HPDE6-E6E7 (cell line): Measurements from ENCODE around the gene FAM13A.

Experiments used
- DNase-seq: peaks from one replicate; pipeline ENCODE4 v3.0.0; 2011; ENCODE audit warnings: missing footprints; ENCODE audit errors: extremely low spot score

The FAM13A gene

DNA sequence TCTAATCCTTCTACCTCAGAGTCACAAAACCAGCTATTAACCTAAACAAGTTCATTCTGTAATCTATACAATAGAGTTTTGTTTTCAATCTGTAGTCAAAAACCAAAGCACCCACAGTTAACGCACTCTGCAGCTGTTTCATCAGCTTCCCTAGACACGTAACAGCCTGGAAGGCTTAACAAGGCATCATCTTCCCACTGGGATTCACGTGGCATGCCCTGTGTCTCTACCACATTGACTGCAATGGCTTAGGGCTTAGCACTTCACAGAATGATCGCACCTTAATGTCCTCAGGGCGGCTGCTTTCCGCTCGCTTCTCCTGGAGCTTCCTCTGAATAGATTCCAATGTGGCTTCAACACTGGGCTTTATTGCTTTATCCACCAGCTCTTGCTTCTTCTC, 309.6 kb downstream of the FAM13A start:
- DNase-seq: no peak

DNA sequence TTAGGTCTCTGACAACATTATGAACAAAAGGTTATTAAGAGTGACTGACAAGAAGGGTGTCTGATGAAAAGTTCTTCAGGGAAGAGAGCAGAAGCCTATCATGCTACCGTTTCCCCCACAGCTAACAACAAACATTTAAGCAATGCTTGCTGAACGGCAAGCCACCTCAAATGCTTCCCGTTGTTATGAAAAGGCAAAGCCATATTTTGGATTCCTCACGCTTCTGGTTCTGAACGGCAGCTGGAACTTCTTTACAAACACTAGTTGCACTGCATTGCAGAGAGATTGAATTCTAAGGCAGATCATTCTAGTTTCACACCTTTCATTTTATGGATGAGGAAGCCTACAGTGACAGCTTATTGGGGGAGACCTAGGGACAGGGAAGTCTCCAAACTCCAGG, 310.8 kb downstream of the FAM13A start:
- no peak for DNase-seq

DNA sequence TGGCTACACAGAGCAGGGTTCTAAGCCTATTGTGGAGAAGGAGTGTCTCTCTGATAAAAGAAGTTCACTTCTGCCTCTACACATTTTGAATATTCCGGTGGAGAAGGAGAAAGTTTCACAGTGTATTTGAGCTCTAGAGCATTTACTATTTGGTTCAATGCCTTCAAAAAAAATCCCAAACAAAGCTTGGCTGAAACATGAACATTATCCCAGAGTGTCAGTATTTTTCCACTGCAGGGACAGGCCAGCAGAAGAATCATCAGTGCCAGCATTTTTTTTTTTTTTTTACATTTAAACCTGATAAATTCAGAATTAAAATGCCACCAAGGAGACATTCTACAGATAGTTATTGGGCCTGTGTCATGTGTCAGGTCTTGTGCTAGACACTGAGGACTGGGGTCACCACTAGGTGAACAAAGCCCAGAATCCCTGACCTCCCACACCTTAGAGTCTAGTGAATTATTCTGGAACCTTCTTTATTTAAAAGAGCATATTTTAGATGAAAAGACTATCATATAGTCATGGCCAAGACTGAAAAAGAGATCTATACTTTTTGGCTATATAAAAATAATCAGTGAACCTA, 311.3 kb downstream of the FAM13A start:
- DNase-seq: no peak

DNA sequence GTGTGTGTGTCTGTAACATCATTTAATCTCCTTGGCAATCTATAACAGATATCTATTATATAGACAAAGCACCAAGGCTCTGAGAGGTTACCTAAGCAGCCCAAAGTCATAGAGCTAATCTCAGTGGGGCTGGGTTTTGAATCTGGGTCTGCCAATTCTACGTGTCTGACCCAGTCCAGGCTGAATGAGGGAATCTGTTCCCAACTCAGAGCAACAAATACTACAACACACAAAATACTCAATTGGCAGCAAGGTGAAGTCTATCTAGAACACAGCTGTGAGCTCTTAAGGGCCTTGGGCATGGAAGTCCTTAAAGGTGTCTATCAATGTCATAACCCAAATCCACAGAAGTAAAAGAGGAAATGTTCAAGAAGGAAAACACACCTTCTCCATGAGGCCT, 311.8 kb downstream of the FAM13A start:
- no peak for DNase-seq

DNA sequence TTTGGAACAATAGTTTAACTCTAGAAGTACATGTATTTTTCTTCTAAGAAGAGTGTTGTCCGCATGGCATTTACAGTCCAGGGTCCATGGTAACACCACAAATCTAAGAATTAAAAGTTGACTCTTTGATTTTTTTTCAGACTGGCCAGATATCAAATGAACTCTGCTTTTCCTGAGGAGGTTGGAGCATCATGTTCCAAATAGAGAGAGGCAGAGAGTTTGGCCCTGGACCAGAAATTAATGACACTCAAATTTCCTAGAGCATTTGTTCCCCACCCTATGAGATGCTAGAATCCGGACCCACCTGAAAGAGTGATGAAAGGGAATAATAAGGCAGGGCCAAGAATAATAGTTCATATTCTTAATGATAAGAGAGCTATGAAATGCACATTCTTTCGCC, 312.4 kb downstream of the FAM13A start:
- no peak for DNase-seq

DNA sequence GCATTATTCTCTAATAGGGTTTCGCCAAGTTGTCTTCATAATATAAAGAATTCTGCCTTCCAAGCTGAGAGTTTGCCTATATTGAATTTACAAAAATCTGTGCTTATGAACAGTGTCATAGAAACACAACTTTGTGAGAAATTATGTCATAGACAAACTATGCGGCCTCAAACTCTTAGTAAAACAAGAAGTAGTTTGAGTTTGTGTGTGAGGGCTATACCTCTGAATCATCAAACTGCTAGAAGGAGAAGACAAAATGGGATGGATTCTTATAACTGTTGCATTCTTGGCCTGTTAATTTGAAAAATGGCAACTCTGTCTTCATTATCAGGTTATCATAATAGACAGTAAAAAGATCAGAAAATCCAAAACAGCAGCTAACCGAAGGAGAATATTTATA, 313.3 kb downstream of the FAM13A start:
- no peak for DNase-seq

DNA sequence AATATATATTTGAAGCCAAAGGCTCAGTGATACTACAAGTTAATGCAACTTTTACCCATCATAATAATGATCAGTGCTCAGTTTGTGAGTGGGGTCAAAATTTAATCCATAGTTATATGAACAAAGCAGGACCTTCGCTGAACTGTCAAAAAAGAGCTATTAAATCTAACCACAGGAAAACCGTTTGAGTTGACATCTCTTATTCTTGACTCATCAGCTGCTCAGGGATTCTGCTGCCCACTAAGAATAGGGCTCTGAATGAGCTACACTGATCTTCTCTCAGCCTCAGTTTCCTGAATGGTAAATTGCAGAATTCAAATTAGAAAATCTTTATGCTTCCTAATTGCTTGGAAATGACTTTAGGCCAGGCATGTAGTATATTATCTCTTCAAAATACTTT, 314.4 kb downstream of the FAM13A start:
- no peak for DNase-seq

DNA sequence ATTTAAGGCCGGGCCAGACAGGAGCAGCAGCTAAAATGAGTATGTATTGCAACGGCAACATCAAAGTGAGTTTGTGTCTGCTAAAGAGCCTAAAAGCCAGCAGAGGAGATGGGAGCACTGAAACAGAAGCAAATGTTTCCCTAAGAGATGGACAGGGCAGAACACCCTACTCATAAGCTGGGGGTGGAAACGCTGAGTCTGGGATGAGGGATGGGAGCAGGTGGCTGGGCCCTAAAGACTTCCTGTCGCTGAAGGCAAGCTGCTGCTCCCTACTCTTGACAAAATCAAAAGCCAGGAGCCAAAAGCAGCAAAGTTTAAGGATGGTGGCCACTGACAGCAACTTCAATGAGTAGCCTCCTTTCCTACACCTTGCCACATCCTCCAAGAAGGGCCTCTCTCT, 318.8 kb downstream of the FAM13A start:
- no peak for DNase-seq

DNA sequence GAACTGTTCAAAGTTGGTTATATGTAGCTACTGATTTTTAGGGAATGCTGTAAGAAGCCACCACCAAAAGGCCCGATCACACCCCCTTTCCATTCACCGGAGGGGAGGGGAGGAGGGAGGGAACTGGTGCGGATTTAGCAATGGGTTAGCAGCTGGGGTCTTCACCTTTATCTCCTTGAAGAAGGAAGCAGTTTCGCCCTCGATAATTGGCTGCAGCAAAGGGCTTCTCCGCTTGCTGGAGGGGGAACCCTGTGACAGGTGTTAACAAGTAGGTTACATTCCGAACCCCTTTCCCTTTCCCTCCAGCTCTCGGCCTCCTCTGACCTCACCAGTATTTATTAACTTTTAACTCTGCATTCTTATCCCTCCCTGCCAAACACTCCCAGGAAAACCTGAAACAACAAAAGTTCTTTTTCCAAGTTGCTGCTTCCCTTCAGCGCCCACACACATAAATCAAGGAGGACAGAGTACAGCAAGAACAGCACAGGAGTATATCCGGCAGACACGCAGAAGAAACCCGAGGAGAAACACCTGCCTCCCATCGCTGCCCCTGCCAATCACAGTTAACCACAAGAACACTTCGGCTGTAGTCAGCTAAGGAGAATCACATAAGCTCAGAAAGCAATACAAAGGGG, 319.6 kb downstream of the FAM13A start:
- DNase-seq: no peak

DNA sequence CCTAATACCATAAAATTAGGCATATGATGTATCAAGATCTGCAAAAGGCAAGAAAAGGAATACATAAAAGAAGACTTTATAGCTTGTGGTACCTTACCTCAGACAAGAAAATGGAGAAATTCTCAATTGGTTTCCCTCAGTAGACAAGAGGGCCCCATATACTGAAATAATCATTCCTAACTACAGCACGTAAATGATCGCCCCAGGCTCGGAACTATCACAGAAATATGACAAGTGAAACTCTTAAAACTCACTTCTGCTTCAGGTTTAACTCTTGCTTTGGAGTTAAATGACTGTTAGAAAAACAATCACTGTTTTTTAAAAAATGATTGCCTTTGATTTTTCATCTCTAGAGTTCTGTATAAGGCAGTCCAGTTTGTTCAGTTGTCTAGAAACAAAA, 320.7 kb downstream of the FAM13A start:
- DNase-seq: no peak

DNA sequence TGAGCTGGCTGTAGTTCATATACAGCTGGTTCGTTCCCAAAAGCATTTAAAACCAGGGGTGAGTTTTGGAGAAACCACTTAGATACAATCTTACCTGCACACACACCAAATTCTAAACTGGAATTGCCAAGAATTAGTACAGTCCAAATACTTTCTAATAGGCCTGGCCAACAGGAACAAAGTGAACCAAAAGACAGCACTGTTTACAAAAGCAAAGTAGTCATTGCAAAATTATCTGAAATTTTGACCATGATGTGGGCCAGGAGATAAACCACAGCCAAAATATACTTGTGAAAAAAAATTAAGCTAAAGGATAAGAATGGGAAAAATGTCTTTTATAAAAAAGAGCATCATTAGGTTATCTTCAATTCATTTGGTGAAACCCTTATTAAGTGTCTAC, 321.4 kb downstream of the FAM13A start:
- no peak for DNase-seq

DNA sequence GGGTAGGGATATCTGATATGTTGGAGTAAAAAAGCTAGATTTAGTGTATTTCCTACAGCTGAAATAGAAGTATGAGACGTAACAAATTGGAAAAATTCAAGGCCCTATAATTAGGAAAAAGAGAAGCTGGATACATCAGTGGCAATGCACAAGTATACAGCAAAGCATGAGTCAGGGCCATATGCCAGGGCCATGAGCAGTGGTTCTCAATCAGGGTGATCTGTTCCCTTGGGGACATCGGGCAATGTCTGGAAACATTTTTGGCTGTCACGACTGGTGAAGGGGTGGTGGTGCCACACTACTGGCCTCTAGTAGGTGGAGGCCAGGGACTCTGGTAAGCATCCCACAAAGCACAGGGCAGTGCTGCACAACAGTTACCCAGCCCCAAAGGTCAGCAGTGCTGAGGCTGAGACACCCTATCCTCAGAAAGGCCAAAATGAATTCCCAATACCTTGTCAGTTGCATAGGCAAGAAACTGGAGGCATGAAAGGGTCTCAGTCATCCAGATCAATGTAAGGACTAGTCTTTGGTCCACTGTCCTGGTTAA, 322.5 kb downstream of the FAM13A start:
- no peak for DNase-seq

DNA sequence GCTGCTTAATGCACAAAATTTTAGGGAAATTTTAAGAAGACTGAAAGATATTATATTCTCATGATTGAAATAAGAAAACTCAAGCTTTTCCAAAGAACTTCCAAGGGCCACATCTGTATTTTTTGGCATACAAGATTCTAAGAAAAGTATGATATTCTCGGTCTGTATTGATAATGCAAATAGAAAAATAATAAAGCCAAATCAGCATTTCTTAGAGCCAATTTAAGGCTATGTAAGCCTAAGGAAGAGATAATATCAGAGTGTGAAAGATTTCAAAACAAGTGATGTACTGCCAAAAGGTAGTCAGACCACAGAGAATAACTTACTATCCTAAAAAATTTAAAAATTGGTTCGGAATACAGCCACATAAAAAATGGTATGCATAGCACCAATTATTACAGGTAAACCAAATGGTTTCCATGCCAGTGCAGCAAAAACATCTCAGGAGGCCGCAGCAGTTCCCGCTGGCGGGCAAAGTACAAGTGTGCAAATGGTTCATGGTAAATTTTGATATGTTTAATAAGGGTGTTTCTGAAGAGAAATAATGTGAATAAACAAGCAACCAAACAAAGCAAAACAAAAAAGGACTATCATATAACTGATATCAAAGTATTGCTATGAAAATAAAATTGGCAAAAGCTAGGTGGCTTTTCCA, 324.1 kb downstream of the FAM13A start:
- DNase-seq: no peak

DNA sequence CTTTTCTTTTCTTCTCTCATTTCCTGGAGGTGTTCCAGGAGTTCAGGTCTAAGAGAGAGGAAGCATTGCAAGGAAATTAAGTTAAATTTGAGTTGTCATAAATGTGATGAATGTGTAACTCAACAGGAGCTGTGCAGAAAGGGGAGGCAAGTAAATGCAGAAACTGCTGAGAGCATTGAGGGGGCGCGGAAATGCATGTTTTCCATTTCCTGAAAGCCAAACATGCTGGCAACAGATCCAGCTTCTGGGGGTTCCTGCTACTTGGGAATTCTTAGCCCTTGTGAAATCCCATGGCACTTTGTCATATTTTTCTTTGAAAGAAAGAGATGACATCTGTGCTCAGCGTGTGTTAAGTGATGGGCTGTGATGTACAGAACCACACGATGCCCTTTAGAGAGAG, 325.6 kb downstream of the FAM13A start:
- no peak for DNase-seq

DNA sequence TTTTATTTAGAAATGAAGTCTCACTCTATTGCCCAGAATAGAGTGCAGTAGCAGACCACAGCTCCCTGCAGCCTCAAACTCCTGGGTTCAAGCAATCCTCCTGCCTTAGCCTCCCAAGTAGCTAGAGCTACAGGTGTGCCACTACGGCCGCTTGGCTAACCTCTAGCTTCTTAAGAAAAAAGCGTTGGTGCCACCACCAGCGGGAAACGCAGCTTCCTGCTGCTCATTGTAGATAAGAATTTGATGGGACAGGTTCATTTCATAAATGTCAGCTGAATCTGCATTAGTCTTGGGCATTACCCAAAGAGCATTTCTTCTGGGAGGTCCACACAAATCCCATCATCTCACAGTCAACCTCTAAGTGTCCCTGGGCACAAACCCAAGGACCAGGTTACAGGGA, 326.2 kb downstream of the FAM13A start:
- DNase-seq: no peak

DNA sequence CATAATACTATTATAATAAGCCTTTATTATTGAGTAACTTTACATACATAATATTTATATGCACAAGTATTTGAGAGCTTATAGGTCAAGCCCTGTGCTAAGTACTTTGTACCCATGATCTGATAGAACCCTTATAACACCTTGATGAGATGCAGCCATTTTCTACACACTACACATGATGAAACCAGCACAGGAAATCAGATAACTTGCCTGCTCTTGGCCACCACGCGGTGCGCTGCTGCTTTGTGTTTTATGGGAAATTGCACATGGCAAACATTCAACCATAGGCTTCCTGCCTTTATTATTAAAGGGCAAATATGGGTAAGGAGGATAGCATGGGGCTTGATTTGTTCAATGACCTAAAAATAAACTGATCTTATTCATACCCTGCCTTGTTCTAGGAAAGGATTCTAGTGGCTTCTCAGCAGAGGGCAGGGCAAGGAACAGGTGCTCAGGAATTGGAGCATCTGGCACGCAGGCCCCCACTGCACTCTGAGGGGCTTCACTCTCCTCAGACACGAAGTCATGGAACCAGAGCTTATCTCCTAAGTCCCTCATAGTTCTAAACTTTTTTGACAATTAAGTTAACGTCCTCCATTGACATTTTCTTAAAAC, 327.7 kb downstream of the FAM13A start:
- no peak for DNase-seq

DNA sequence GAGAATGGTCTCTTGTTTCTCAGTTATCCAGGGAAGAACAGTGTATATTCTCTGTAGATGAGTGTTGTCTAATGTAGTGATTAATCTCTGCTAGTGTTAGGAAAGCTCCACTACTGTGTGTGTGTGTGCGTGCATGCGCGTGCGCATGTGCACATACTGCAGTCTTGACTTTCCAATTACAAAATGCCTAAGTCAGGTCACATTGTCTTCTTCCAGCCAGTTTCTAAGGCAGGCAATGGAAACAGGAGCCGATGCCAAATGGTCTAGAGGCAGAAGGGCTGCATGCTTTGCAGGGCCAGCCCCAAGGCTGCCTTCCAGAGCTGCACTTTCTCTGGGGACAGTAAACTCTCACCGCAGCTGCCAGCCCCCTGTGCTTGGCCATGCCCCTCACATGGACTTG, 328.8 kb downstream of the FAM13A start:
- no peak for DNase-seq

DNA sequence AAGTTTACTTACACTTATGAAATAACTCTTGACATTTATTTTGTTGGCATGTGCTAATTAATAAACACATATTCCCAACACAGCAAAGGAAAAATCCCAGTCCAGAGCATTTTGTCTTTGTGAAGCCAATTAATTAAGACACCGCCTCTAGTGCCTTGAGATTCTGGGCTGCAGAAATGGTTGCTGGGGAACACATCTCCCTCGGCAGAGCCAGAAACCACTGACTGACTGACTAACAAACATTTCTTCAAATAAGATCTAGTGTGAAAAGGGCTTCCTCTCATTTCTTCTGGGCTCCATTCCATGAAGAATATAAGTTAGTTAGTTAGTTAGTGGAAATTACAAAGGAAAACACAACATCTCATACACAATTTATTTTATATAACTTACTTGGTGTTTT, 331.0 kb downstream of the FAM13A start:
- DNase-seq: no peak

DNA sequence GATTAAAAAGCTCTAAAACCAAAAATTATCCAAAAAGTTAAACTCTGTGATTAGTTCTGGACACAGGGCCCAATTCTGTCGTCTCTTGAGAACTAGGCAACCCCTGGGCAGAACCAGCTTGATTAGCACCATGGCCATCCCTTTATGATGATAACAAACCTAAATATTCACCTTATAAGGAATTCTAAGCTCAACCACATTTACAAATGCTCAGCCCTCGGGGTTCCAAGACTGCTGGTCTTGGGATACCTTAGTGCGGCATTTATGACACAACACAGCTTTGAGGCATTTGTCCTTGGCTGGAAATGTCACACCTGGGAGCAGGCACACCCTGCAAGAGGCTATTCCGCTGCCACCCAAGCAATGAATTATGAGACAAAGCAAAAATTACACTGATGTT, 331.8 kb downstream of the FAM13A start:
- no peak for DNase-seq

DNA sequence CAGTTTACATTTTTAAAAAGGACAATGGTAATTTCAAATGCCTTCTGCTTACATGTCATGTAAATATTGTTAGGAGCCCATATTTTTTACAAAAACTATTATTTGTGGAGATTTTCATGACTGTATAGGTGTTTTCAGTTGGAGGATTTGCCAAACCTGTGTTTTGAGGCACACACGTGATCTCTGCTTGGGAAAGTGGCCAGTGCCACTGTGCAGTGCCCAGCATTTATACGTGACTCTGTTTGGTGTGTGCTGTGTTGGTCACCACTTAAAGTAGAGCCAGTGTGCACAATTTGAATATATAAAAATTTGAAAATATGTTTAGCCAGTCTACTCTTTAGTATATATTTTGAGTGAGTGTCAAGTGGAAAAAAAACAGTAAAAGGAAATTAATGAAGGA, 332.6 kb downstream of the FAM13A start:
- DNase-seq: no peak

DNA sequence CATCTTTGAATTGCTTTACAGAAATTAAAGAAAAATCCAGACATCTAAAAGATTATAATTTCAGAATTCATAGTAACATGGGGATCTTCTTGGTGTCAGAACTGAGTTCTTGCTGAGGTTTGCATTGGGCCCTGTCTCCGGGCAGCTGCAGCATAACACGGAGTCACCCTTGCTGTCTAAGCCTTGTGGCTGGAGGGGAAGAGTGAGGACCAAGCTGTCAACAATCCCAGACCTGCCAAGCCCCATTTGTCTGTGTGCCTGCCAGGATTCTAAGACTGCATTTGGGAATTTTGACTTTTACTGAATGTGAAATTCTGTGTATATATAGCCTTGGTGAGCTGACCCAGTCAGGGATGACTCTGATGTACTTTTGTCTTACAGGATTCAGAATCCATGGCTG, 334.2 kb downstream of the FAM13A start:
- no peak for DNase-seq

DNA sequence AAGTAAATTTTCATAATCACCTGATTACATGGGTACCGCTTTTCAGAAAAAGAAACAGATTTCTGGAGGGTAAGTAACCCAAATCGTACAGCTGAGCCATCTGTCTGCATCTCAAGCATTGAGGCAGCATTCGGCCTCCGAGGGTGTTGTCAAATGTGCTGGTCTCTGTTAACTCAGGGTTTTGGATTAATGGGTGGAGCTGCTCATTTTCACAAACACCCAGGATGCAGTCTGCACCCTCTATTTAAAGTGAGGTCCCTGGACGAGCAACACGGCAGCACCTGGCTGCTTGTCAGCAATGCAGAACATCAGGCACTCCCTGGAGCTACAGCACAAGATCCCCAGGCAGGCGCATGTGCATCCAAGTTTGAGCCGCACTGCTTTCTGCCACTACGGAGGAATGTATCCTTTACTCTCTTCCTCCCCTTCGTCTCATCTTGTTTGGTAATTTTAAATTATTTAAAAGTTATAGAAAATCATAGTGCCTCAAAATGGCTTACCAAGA, 334.7 kb downstream of the FAM13A start:
- DNase-seq: no peak
